Neural cell (in vitro differentiated cells): Measurements from ENCODE around the gene CDC16. TPM values are rescaled to one million over a fixed set of nuclear protein-coding genes. Genes with fewer than 3 reads are reported as not detected.

Experiments
- H2AFZ ChIP-seq: fragments of 200-600, 300-800 bp; sonication (generic), shearing (Covaris generic); 2 replicates; pipeline ENCODE4 v1.6.0; 2014; ENCODE audit warnings: low read depth, mild to moderate bottlenecking, antibody characterized with exemption, low read length, moderate library complexity
- H3F3A ChIP-seq: fragments of 200-600 bp; shearing (Covaris generic); 2 replicates; pipeline ENCODE4 v1.6.1; 2016; ENCODE audit warnings: mild to moderate bottlenecking, moderate library complexity, mixed read lengths, antibody characterized with exemption, low read length; ENCODE audit not compliant: insufficient read depth, poor library complexity, severe bottlenecking
- H3K27ac ChIP-seq: fragments of 200-600, 300-800 bp; sonication (generic), shearing (Covaris generic); 2 replicates; pipeline ENCODE4 v1.5.1; 2014; ENCODE audit warnings: mild to moderate bottlenecking, low read length, moderate library complexity
- H3K27me3 ChIP-seq: fragments of 300-800, 200-600 bp; sonication (generic), shearing (Covaris generic); 2 replicates; pipeline ENCODE4 v1.6.0; 2014; ENCODE audit warnings: mild to moderate bottlenecking, low read depth, low read length, moderate library complexity; ENCODE audit not compliant: insufficient read depth
- H3K36me3 ChIP-seq: fragments of 300-800, 200-600 bp; sonication (generic), shearing (Covaris generic); 2 replicates; pipeline ENCODE4 v1.5.1; 2014; ENCODE audit warnings: mild to moderate bottlenecking, antibody characterized with exemption, low read length, moderate library complexity; ENCODE audit not compliant: insufficient read depth
- H3K4me2 ChIP-seq: fragments of 300-800, 200-600 bp; sonication (generic), shearing (Covaris generic); 2 replicates; pipeline ENCODE4 v1.6.0; 2014; ENCODE audit warnings: mild to moderate bottlenecking, low read length
- H3K4me3 ChIP-seq: fragments of 300-800, 200-600 bp; sonication (generic), shearing (Covaris generic); 2 replicates; pipeline ENCODE4 v1.5.1; 2014; ENCODE audit warnings: mild to moderate bottlenecking, low read length, moderate library complexity
- H3K79me2 ChIP-seq: fragments of 200-600 bp; shearing (Covaris generic); replicated peaks from 2 replicates; pipeline ENCODE4 v1.6.0; 2014; ENCODE audit warnings: mild to moderate bottlenecking, low read length, moderate library complexity; ENCODE audit not compliant: insufficient read depth
- H3K9ac ChIP-seq: fragments of 300-800, 200-600 bp; sonication (generic), shearing (Covaris generic); 2 replicates; pipeline ENCODE4 v1.6.1; 2016; ENCODE audit warnings: mild to moderate bottlenecking, low read length, mixed read lengths
- H3K9me2 ChIP-seq: fragments of 200-600 bp; shearing (Covaris generic); 2 replicates; pipeline ENCODE4 v1.6.1; 2016; ENCODE audit warnings: mild to moderate bottlenecking, low read length, mixed read lengths; ENCODE audit not compliant: insufficient read depth
- H3K9me3 ChIP-seq: fragments of 200-600, 300-800 bp; sonication (generic), shearing (Covaris generic); 2 replicates; pipeline ENCODE4 v1.6.1; 2016; ENCODE audit warnings: mild to moderate bottlenecking, mixed run types, low read length, moderate library complexity, mixed read lengths
- H4K20me1 ChIP-seq: fragments of 200-600 bp; shearing (Covaris generic); 2 replicates; pipeline ENCODE4 v1.6.1; 2016; ENCODE audit warnings: mild to moderate bottlenecking, mixed run types; ENCODE audit not compliant: insufficient read depth
- EP300 ChIP-seq: fragments of 450-650 bp; conservative IDR thresholded peaks from 2 replicates; pipeline ENCODE4 v1.6.1; 2014; ENCODE audit warnings: antibody characterized with exemption, mild to moderate bottlenecking, moderate library complexity; ENCODE audit not compliant: poor library complexity, severe bottlenecking
- EZH2 ChIP-seq: fragments of 200-600, 300-800 bp; shearing (Covaris generic), sonication (generic); IDR thresholded peaks from 2 replicates; pipeline ENCODE4 v1.6.1; 2014; ENCODE audit warnings: antibody characterized with exemption, low read length, borderline replicate concordance, mild to moderate bottlenecking; ENCODE audit not compliant: insufficient read depth, poor library complexity, severe bottlenecking
- MXI1 ChIP-seq: fragments of 450-650 bp; conservative IDR thresholded peaks from 2 replicates; pipeline ENCODE4 v1.6.1; 2014; ENCODE audit warnings: antibody characterized with exemption, mild to moderate bottlenecking; ENCODE audit not compliant: poor library complexity, severe bottlenecking
- POLR2AphosphoS5 ChIP-seq: IDR thresholded peaks from 2 replicates; pipeline ENCODE4 v1.6.1; 2012
- SMC3 ChIP-seq: fragments of 450-650 bp; conservative IDR thresholded peaks from 2 replicates; pipeline ENCODE4 v1.6.1; 2014; ENCODE audit warnings: antibody characterized with exemption, mild to moderate bottlenecking, moderate library complexity; ENCODE audit not compliant: poor library complexity
- polyA plus RNA-seq: library from polyadenylated mRNA; depleted of rRNA; stranded (reverse); fragments of >200 nt; gene quantifications from 2 replicates; pipeline ENCODE4 v1.2.3, GENCODE V29; 2014
- TF ChIP-seq, protein P1 (sequence below): IDR thresholded peaks from 2 replicates; pipeline ENCODE4 v1.6.1; 2012; ENCODE audit warnings: borderline replicate concordance
- TF ChIP-seq, protein P2 (sequence below): fragments of 450-650 bp; IDR thresholded peaks from 2 replicates; pipeline ENCODE4 v1.5.1; 2014; ENCODE audit warnings: antibody characterized with exemption, mild to moderate bottlenecking, moderate library complexity; ENCODE audit not compliant: poor library complexity, severe bottlenecking

Gene CDC16
- polyA plus RNA-seq, 1 donor from 2014 or later = 78.4 TPM

DNA sequence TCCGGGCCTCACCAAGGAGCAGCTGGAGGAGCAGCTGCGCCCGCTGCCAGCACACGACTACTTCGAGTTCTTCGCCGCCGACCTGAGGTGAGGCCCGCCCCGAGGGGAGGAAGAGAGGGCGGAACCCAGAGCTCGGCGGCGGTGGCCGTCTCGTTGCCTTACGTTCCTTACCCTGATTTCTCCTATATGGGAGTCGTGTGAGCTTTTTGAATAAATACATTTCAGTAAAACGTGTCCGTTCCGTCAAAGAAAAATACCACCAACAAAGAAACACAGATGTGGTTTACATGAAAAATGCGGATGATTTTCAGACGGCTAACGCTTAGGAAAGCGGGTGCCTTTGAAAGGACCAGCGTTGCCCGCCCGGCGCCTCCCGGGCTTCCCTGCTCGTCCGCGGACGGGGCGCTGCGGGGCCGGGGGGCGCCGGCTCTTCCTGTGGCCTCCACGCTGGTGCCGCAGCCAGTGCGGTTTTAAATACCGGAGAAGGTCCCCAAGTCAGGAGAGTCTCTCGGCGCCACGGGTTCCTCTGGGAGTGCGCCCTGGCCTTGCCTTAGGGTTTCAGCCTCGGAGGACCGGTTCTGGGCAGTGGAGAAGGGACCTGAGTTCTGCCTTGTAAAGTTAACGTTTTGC lies 47.5 kb downstream of the CDC16 start:
- Histone ChIP-seq H3K79me2 (peaks cover 25% of the 10 kb centered on the region), H3K9ac (peak overlapping the region; percentile 91), H3K27me3 (no peaks in the 10 kb centered on the region), H3K9me2 (no peaks in the 10 kb centered on the region), H2AFZ (peak overlapping the region; percentile 61), H3K36me3 (no peaks in the 10 kb centered on the region), H3F3A (peaks cover 10% of the 10 kb centered on the region), H4K20me1 (no peaks in the 10 kb centered on the region), H3K4me2 (peak overlapping the region; percentile 87), H3K27ac (peak overlapping the region; percentile 97), H3K9me3 (no peaks in the 10 kb centered on the region), H3K4me3 (peak overlapping the region; percentile 95)
- TF ChIP-seq, protein P1, sequence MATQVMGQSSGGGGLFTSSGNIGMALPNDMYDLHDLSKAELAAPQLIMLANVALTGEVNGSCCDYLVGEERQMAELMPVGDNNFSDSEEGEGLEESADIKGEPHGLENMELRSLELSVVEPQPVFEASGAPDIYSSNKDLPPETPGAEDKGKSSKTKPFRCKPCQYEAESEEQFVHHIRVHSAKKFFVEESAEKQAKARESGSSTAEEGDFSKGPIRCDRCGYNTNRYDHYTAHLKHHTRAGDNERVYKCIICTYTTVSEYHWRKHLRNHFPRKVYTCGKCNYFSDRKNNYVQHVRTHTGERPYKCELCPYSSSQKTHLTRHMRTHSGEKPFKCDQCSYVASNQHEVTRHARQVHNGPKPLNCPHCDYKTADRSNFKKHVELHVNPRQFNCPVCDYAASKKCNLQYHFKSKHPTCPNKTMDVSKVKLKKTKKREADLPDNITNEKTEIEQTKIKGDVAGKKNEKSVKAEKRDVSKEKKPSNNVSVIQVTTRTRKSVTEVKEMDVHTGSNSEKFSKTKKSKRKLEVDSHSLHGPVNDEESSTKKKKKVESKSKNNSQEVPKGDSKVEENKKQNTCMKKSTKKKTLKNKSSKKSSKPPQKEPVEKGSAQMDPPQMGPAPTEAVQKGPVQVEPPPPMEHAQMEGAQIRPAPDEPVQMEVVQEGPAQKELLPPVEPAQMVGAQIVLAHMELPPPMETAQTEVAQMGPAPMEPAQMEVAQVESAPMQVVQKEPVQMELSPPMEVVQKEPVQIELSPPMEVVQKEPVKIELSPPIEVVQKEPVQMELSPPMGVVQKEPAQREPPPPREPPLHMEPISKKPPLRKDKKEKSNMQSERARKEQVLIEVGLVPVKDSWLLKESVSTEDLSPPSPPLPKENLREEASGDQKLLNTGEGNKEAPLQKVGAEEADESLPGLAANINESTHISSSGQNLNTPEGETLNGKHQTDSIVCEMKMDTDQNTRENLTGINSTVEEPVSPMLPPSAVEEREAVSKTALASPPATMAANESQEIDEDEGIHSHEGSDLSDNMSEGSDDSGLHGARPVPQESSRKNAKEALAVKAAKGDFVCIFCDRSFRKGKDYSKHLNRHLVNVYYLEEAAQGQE = no peak
- peak; percentile 79 for TF ChIP-seq MXI1
- TF ChIP-seq SMC3 = peak; percentile 29

DNA sequence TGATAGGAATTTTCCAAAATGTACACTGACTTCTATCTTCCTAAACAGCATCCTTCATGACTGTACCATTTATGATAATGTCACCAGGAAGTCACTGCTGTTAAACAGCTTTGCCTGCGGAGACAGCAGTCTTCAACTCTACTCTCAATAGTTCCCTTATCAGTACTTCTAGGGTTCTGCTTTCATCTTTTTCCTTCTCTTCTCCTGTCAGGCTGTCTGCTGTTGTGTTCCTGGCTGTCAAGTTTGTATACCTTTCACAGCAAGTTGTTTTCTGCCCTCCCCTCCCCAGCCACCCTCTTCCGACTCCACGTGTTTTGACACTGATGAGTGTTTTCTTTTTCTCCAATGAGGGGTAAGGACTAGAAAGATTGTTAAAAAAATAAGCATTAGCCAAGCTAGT lies 48.9 kb downstream of the CDC16 start:
- Histone ChIP-seq H2AFZ (no peak overlapping the region), H4K20me1 (no peaks in the 10 kb centered on the region), H3K27ac (no peak overlapping the region), H3K36me3 (no peaks in the 10 kb centered on the region), H3K9me3 (no peaks in the 10 kb centered on the region), H3K4me2 (no peak overlapping the region), H3K9ac (no peak overlapping the region), H3K4me3 (peak overlapping the region; percentile 95), H3F3A (peaks cover 10% of the 10 kb centered on the region), H3K9me2 (no peaks in the 10 kb centered on the region), H3K79me2 (peaks cover 25% of the 10 kb centered on the region), H3K27me3 (no peaks in the 10 kb centered on the region)
- TF ChIP-seq POLR2AphosphoS5 (no peak), EZH2 (no peak), EP300 (no peak), SMC3 (no peak)
- TF ChIP-seq, protein P1 = no peak
- TF ChIP-seq, protein P2, sequence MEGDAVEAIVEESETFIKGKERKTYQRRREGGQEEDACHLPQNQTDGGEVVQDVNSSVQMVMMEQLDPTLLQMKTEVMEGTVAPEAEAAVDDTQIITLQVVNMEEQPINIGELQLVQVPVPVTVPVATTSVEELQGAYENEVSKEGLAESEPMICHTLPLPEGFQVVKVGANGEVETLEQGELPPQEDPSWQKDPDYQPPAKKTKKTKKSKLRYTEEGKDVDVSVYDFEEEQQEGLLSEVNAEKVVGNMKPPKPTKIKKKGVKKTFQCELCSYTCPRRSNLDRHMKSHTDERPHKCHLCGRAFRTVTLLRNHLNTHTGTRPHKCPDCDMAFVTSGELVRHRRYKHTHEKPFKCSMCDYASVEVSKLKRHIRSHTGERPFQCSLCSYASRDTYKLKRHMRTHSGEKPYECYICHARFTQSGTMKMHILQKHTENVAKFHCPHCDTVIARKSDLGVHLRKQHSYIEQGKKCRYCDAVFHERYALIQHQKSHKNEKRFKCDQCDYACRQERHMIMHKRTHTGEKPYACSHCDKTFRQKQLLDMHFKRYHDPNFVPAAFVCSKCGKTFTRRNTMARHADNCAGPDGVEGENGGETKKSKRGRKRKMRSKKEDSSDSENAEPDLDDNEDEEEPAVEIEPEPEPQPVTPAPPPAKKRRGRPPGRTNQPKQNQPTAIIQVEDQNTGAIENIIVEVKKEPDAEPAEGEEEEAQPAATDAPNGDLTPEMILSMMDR = no peak
